Mesenchymal stem cell (in vitro differentiated cells and primary cell): ENCODE results near the gene PDE9A.

Source experiments
- DNase-seq: peaks from one replicate; pipeline ENCODE4 v3.0.0-alpha.2; 2013
- H2AFZ ChIP-seq: one replicate; pipeline ENCODE4 v1.6.1; 2013; ENCODE audit warnings: low read depth, mild to moderate bottlenecking, control low read depth, inconsistent platforms, low read length, moderate library complexity
- H2AK5ac ChIP-seq: 2 replicates; pipeline ENCODE4 v1.6.1; 2013; ENCODE audit warnings: low read length, moderate library complexity, mild to moderate bottlenecking, inconsistent platforms; ENCODE audit not compliant: severe bottlenecking
- H2BK120ac ChIP-seq: one replicate; pipeline ENCODE4 v1.6.1; 2013; ENCODE audit warnings: low read depth, mild to moderate bottlenecking, inconsistent platforms, low read length, moderate library complexity
- H2BK12ac ChIP-seq, 2 experiments: one replicate each; pipeline ENCODE4 v1.6.1; 2013; ENCODE audit warnings: inconsistent platforms in 2 of 2, low read length in 2 of 2, mild to moderate bottlenecking in 2 of 2, moderate library complexity in 2 of 2, control low read depth in 1 of 2
- H2BK15ac ChIP-seq: one replicate; pipeline ENCODE4 v1.6.1; 2013; ENCODE audit warnings: mild to moderate bottlenecking, low read depth, inconsistent platforms; ENCODE audit not compliant: poor library complexity, severe bottlenecking
- H2BK5ac ChIP-seq: 2 replicates; pipeline ENCODE4 v1.6.1; 2013; ENCODE audit warnings: low read depth, mild to moderate bottlenecking, low read length, control low read depth, inconsistent platforms; ENCODE audit not compliant: poor library complexity, severe bottlenecking
- H3K14ac ChIP-seq, 2 experiments: one replicate each; pipeline ENCODE4 v1.6.1; 2013; ENCODE audit warnings: inconsistent platforms in 2 of 2, low read length in 2 of 2, control low read depth in 1 of 2, mild to moderate bottlenecking in 1 of 2, moderate library complexity in 1 of 2
- H3K18ac ChIP-seq, 2 experiments: one replicate each; pipeline ENCODE4 v1.6.1; 2013; ENCODE audit warnings: inconsistent platforms in 2 of 2, low read length in 2 of 2, control low read depth in 1 of 2, low read depth in 1 of 2, mild to moderate bottlenecking in 1 of 2
- H3K23ac ChIP-seq, 2 experiments: one replicate each; pipeline ENCODE4 v1.6.1; 2013; ENCODE audit warnings: inconsistent platforms in 2 of 2, low read length in 2 of 2, mild to moderate bottlenecking in 2 of 2, moderate library complexity in 2 of 2, control low read depth in 1 of 2
- H3K27ac ChIP-seq: 2 replicates; pipeline ENCODE4 v1.5.1; 2013; ENCODE audit warnings: mild to moderate bottlenecking, moderate library complexity, low read length, control low read depth, inconsistent platforms; ENCODE audit not compliant: poor library complexity, severe bottlenecking
- H3K27me3 ChIP-seq, 2 experiments: 2 replicates each; pipeline versions ENCODE4 v1.6.1 to v1.7.0; 2013; ENCODE audit warnings: low read length in 2 of 2, mild to moderate bottlenecking in 2 of 2, moderate library complexity in 2 of 2, control low read depth in 1 of 2, inconsistent platforms in 1 of 2; ENCODE audit not compliant: control insufficient read depth in 1 of 2, insufficient read depth in 1 of 2
- H3K36me3 ChIP-seq, 2 experiments: 2 replicates each; pipeline versions ENCODE4 v1.6.1 to v1.7.0; 2013; ENCODE audit warnings: low read length in 2 of 2, control low read depth in 1 of 2, inconsistent platforms in 1 of 2, low read depth in 1 of 2, mild to moderate bottlenecking in 1 of 2; ENCODE audit not compliant: insufficient read depth in 2 of 2, control insufficient read depth in 1 of 2
- H3K4ac ChIP-seq, 2 experiments: one replicate each; pipeline ENCODE4 v1.6.1; 2013; ENCODE audit warnings: inconsistent platforms in 2 of 2, low read length in 2 of 2, mild to moderate bottlenecking in 2 of 2, moderate library complexity in 2 of 2, control low read depth in 1 of 2, low read depth in 1 of 2
- H3K4me1 ChIP-seq: 2 replicates; pipeline ENCODE4 v1.6.1; 2013; ENCODE audit warnings: low read depth, low read length, control low read depth; ENCODE audit not compliant: control insufficient read depth, insufficient read depth
- H3K4me2 ChIP-seq: 2 replicates; pipeline ENCODE4 v1.6.1; 2013; ENCODE audit warnings: low read length, mild to moderate bottlenecking, inconsistent platforms; ENCODE audit not compliant: poor library complexity, severe bottlenecking
- H3K4me3 ChIP-seq, 2 experiments: 2 replicates each; pipeline versions ENCODE4 v1.5.1 to v1.7.0; 2013; ENCODE audit warnings: low read length in 2 of 2, mild to moderate bottlenecking in 2 of 2, control low read depth in 1 of 2, low read depth in 1 of 2; ENCODE audit not compliant: insufficient read depth in 1 of 2
- H3K79me1 ChIP-seq: replicated peaks from 2 replicates; pipeline ENCODE4 v1.6.1; 2013; ENCODE audit warnings: mild to moderate bottlenecking, control low read depth, low read length, inconsistent platforms; ENCODE audit not compliant: poor library complexity, severe bottlenecking
- H3K9ac ChIP-seq: 2 replicates; pipeline ENCODE4 v1.7.0; 2013; ENCODE audit warnings: mild to moderate bottlenecking, low read length, moderate library complexity
- H3K9me3 ChIP-seq: 2 replicates; pipeline ENCODE4 v1.7.0; 2013; ENCODE audit warnings: mild to moderate bottlenecking, low read length; ENCODE audit not compliant: control insufficient read depth
- H4K8ac ChIP-seq: one replicate; pipeline ENCODE4 v1.6.1; 2013; ENCODE audit warnings: inconsistent platforms, mild to moderate bottlenecking, low read length, moderate library complexity
- H4K91ac ChIP-seq: one replicate; pipeline ENCODE4 v1.6.1; 2013; ENCODE audit warnings: mild to moderate bottlenecking, low read length, inconsistent platforms
- WGBS: methylation state at CpG from one replicate; pipeline ENCODE4 v1.1.7; 2013; ENCODE audit warnings: mixed read lengths; 5-methylcytosine and 5-hydroxymethylcytosine counted together

Gene PDE9A

DNA sequence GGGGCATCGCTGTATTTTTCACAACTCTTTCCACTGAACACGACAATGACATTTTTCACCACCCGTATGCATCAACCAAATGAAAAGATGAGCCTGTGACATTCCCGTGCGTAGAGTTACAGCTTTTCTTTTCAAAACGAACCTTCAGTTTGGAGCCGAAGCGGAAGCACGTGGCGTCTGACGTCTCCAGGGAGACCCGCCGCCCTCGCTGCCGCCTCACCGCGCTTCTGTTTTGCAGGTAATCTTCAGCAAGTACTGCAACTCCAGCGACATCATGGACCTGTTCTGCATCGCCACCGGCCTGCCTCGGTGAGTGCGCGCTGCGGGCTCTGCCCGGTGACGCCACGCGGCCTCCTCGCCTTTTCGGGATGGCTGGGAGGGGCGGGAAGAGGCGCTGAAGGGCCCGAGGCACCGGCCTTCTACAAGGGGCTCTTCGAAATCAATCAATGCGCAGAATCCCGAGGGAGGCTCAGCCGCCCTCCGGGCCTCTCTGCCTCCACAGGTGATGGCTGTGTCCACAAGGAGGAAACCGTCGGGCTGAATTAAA, 32.6 kb downstream of the PDE9A start:
- Histone ChIP-seq H3K9ac (no peak overlapping the region), H4K91ac (no peak overlapping the region), H3K4me3 (no peak overlapping the region), H3K36me3 (peaks cover 0 to 16% of the 10 kb centered on the region in 2 experiments), H3K23ac (no peak overlapping the region), H2BK15ac (no peak overlapping the region), H3K4ac (no peak overlapping the region), H3K9me3 (no peaks in the 10 kb centered on the region), H2AK5ac (no peak overlapping the region), H3K4me2 (no peak overlapping the region), H3K27ac (no peak overlapping the region), H3K79me1 (no peaks in the 10 kb centered on the region), H2AFZ (no peak overlapping the region), H2BK120ac (no peak overlapping the region), H2BK5ac (no peak overlapping the region), H3K18ac (no peak overlapping the region), H3K14ac (no peak overlapping the region), H4K8ac (no peak overlapping the region), H3K4me1 (peaks cover 7% of the 10 kb centered on the region), H2BK12ac (no peak overlapping the region), H3K27me3 (peaks cover 30 to 46% of the 10 kb centered on the region in 2 experiments)
- DNase-seq = no peak
- 97% methylated on average over 41 of the region's 41 CpGs for WGBS

- no peak overlapping the region for H4K8ac ChIP-seq
- H3K23ac ChIP-seq = no peak overlapping the region
- H3K27ac ChIP-seq = no peak overlapping the region
- no peaks in the 10 kb centered on the region for H3K79me1 ChIP-seq
- 95% methylated on average over 18 of the region's 18 CpGs for WGBS
- H2BK15ac ChIP-seq = no peak overlapping the region
- H3K27me3 ChIP-seq = peaks cover 12 to 28% of the 10 kb centered on the region in 2 experiments
- peak overlapping the region in 1 of 2 experiments; percentile 16 for H2BK12ac ChIP-seq
- H3K36me3 ChIP-seq = peaks cover 0 to 18% of the 10 kb centered on the region in 2 experiments
- H2AK5ac ChIP-seq = no peak overlapping the region
- H3K14ac ChIP-seq = no peak overlapping the region
- H3K4me1 ChIP-seq = peaks cover 6% of the 10 kb centered on the region
- no peak overlapping the region for H2AFZ ChIP-seq
- H3K4me2 ChIP-seq = no peak overlapping the region
- no peak overlapping the region for H2BK5ac ChIP-seq
- H3K4me3 ChIP-seq = no peak overlapping the region
- H3K4ac ChIP-seq = no peak overlapping the region
- H3K18ac ChIP-seq = no peak overlapping the region
- no peak overlapping the region for H3K9ac ChIP-seq
- no peak overlapping the region for H2BK120ac ChIP-seq
- peak overlapping the region; percentile 15 for H4K91ac ChIP-seq
- no peak for DNase-seq
- no peaks in the 10 kb centered on the region for H3K9me3 ChIP-seq
Measured at GRCh38 chr21:42687796-42688195, 34.4 kb downstream of the PDE9A start.

GRCh38 chr21:42688226-42688840, 34.9 kb downstream of the PDE9A start:
- no peaks in the 10 kb centered on the region for H3K79me1 ChIP-seq
- H3K27me3 ChIP-seq = peaks cover 7 to 23% of the 10 kb centered on the region in 2 experiments
- H4K91ac ChIP-seq = no peak overlapping the region
- H3K27ac ChIP-seq = no peak overlapping the region
- H2BK5ac ChIP-seq = no peak overlapping the region
- no peak overlapping the region for H2BK15ac ChIP-seq
- no peak overlapping the region for H2BK120ac ChIP-seq
- H3K4me3 ChIP-seq = no peak overlapping the region
- H3K18ac ChIP-seq = no peak overlapping the region
- WGBS = 97% methylated on average over 16 of the region's 16 CpGs
- H3K9me3 ChIP-seq = no peaks in the 10 kb centered on the region
- H2BK12ac ChIP-seq = peak overlapping the region in 1 of 2 experiments; percentile 16
- no peak overlapping the region for H3K4me2 ChIP-seq
- no peak overlapping the region for H2AFZ ChIP-seq
- H2AK5ac ChIP-seq = no peak overlapping the region
- no peak overlapping the region for H4K8ac ChIP-seq
- H3K4ac ChIP-seq = no peak overlapping the region
- H3K23ac ChIP-seq = no peak overlapping the region
- H3K14ac ChIP-seq = no peak overlapping the region
- DNase-seq = no peak
- no peak overlapping the region for H3K9ac ChIP-seq
- H3K36me3 ChIP-seq = peaks cover 0 to 20% of the 10 kb centered on the region in 2 experiments
- peaks cover 7% of the 10 kb centered on the region for H3K4me1 ChIP-seq

DNA sequence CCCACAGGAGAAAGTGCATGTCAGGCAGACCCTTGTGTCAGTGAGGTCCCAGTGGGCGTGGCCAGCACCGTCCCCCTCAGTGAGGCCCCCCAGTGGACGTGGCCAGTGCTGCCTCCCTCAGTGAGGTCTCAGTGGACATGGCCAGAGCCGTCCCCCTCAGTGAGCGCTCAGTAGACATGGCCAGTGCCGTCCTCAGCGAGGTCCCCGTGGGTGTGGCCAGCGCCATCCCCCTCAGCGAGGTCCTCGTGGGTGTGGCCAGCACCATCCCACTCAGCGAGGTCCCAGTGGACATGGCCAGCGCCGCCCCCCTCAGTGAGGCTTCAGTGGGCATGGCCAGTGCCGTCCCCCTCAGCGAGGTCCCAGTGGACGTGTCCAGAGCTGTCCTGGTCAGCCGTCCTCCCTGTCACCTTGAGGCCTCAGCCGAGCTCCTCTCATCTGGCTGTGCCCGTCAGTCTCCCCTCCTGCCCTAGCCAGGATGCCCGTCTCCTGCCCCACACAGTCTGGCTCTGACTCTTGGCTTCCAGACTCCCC, 35.5 kb downstream of the PDE9A start:
- peak overlapping the region in 1 of 2 experiments; percentile 31 for H3K14ac ChIP-seq
- no peak overlapping the region for H3K23ac ChIP-seq
- peaks cover 7% of the 10 kb centered on the region for H3K4me1 ChIP-seq
- no peak overlapping the region for H3K18ac ChIP-seq
- no peak overlapping the region for H2AK5ac ChIP-seq
- H3K4ac ChIP-seq = no peak overlapping the region
- peaks cover 5 to 17% of the 10 kb centered on the region in 2 experiments for H3K27me3 ChIP-seq
- H3K4me3 ChIP-seq = no peak overlapping the region
- H3K79me1 ChIP-seq = no peaks in the 10 kb centered on the region
- 96% methylated on average over 21 of the region's 21 CpGs for WGBS
- no peak for DNase-seq
- H3K9me3 ChIP-seq = no peaks in the 10 kb centered on the region
- H2BK15ac ChIP-seq = no peak overlapping the region
- H3K36me3 ChIP-seq = peaks cover 0 to 20% of the 10 kb centered on the region in 2 experiments
- H4K91ac ChIP-seq = no peak overlapping the region
- no peak overlapping the region for H2BK5ac ChIP-seq
- no peak overlapping the region for H3K4me2 ChIP-seq
- no peak overlapping the region for H2BK120ac ChIP-seq
- H4K8ac ChIP-seq = no peak overlapping the region
- H2AFZ ChIP-seq = no peak overlapping the region
- no peak overlapping the region for H3K27ac ChIP-seq
- H3K9ac ChIP-seq = no peak overlapping the region
- no peak overlapping the region for H2BK12ac ChIP-seq
